ENCODE data around the gene DCTN3. TPM values are rescaled to one million over a fixed set of nuclear protein-coding genes. Genes with fewer than 3 reads are reported as not detected.

The DCTN3 gene
- total RNA-seq, 4 donors from 2014 or later = 80.8 to 166 (median 127) TPM

DNA sequence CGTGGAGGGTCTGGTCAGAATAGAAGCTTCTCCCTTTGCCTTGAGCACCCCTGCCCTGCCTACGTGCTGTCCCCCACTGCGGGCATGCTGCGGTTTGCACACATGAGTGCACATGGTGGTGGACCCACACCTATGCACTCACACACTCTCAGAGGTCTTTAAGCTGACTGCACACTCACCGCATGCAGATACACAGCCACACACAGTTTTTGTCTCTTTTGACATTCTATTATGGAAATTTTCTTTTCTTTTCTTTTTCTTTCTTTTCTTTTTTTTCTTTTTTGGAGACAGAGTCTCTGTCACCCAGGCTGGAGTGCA lies 9.2 kb upstream of the DCTN3 start:
- TF ChIP-seq, protein P1, sequence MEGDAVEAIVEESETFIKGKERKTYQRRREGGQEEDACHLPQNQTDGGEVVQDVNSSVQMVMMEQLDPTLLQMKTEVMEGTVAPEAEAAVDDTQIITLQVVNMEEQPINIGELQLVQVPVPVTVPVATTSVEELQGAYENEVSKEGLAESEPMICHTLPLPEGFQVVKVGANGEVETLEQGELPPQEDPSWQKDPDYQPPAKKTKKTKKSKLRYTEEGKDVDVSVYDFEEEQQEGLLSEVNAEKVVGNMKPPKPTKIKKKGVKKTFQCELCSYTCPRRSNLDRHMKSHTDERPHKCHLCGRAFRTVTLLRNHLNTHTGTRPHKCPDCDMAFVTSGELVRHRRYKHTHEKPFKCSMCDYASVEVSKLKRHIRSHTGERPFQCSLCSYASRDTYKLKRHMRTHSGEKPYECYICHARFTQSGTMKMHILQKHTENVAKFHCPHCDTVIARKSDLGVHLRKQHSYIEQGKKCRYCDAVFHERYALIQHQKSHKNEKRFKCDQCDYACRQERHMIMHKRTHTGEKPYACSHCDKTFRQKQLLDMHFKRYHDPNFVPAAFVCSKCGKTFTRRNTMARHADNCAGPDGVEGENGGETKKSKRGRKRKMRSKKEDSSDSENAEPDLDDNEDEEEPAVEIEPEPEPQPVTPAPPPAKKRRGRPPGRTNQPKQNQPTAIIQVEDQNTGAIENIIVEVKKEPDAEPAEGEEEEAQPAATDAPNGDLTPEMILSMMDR (IDR thresholded peaks at IDR 0.05) = no peak
- no peak for TF ChIP-seq POLR2A (IDR thresholded peaks at IDR 0.05)
- WGBS, 2 donors = 28 to 40% methylated on average over 4 to 5 of the region's 5 CpGs
- no peak for DNase-seq (ENCODE audit: low spot score in 2 of 2)

GRCh38 chr9:34628656-34629490 lies 8.6 kb upstream of the DCTN3 start, which contains the start of gene ARID3C:
Gene ARID3C, minus strand, starts transcription at chr9:34629066. Its CDS starts 1,052 bp downstream, at chr9:34628014.
- DNase-seq (ENCODE audit: low spot score in 2 of 2) = no peak
- WGBS, 2 donors = 2% methylated on average over 34 to 60 of the region's 69 CpGs

More for the DNA sequence above, 9.2 kb upstream of the DCTN3 start:
- intact Hi-C loops (cut with DNase I; ENCODE audit: low total_unique reads) = no loop called here
- H3K4me3 ChIP-seq (ENCODE audit: low read depth, poor library complexity, severe bottlenecking) = no peak overlapping the region

DNA sequence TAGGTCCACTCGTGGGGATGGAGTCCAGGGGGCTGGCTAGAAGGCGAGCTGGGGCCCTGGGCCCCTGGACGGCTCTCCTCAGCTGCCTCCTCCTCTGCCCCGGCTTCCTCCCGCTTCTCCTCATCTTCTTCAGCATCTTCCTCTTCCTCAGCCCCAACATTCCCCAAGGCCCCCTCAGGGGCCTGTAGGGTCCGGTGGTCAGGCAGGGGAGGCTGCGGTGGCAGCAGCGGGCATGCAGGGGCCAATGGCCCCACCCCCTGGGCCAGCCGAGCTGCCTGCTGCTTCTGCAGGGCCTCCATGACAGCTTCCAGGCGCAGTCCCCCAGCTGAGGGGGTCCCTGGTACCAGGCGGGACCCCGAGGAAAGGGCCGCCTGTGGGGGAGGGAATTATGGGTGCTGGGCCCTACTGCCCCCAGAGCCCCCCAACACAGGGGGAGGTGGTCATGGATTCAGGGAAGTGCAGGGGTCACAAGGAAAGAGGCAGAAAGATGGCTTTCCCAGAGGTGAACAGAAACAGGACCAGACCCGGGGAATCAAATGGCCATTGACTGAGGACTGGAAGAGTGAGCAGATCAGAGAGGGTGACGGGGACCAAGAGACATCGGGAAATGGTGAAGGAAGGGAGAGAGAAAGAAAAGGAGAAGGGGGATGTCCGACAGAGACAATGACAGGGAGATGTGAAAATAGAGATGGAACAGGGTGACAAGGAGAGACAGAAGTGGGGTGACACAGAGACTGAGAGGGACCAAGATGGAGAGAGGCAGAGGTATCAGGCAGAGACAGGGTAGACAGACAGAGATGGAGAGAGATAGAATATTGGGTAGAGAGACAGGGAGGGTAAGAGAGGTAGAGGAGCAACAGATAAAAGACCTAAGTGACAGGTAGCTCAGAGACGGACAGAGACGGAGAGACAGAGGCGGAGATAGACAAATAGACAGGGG lies 7.7 kb upstream of the DCTN3 start:
- no peak for DNase-seq (ENCODE audit: low spot score in 2 of 2)
- intact Hi-C loops (cut with DNase I; ENCODE audit: low total_unique reads) = no loop called here
- TF ChIP-seq, protein P1 (IDR thresholded peaks at IDR 0.05) = no peak
- no peak for TF ChIP-seq POLR2A (IDR thresholded peaks at IDR 0.05)
- 49 to 51% methylated on average over 19 to 20 of the region's 20 CpGs for WGBS, 2 donors
- no peak overlapping the region for H3K4me3 ChIP-seq (ENCODE audit: low read depth, poor library complexity, severe bottlenecking)

More at GRCh38 chr9:34628656-34629490, 8.6 kb upstream of the DCTN3 start, which contains the start of gene ARID3C:
- intact Hi-C loops (cut with DNase I; ENCODE audit: low total_unique reads) = no loop called here
- TF ChIP-seq, protein P1 (IDR thresholded peaks at IDR 0.05) = no peak
- no peak for TF ChIP-seq POLR2A (IDR thresholded peaks at IDR 0.05)
- no peak within 1 kb of the TSS for H3K4me3 ChIP-seq (ENCODE audit: low read depth, poor library complexity, severe bottlenecking)

- H3K4me3 ChIP-seq (ENCODE audit: low read depth, poor library complexity, severe bottlenecking) = no peak overlapping the region
- intact Hi-C loops (cut with DNase I; ENCODE audit: low total_unique reads) = no loop called here
- no peak for DNase-seq (ENCODE audit: low spot score in 2 of 2)
- WGBS, 2 donors = 75 to 82% methylated on average over 3 of the region's 3 CpGs
- no peak for TF ChIP-seq POLR2A (IDR thresholded peaks at IDR 0.05)
- TF ChIP-seq, protein P1 (IDR thresholded peaks at IDR 0.05) = no peak
Measured at GRCh38 chr9:34625186-34625486, 4.8 kb upstream of the DCTN3 start.

DNA sequence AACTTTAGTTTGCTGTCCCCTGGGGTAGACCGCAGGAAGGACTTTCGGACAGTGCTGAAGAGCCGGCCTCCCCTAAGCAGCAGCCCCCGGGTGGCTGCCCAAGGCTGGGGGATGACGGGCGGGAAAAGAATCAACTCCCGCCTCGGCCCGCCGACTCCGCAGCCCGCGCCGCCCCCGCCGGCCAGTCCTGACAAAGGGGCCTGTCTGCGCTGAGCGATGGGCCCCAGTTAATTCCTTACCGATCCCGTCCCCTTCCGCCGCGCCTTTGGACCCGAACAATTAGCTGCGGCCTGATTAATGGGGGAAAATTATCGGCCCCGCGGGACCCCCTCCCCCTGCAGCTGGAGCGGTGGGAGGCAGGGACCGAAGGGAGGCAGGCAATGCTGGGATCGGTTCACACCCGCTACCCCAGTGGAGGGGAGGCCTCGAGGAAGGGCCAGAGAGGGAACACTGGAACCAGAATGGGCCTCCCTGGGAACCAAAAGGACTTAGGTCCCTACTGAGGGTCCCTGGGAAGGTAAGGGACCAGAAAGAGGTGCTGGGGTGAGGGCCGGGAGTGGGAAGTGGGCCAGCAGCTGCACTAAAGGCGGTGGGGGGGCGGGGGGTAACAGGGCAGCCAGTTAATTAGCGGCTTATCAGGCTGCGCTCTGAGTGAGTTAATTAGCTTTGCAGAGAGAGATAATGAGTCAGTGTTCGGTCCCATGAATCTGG lies 4.3 kb upstream of the DCTN3 start:
- WGBS, 2 donors = 48 to 65% methylated on average over 32 to 34 of the region's 39 CpGs
- TF ChIP-seq, protein P1 (IDR thresholded peaks at IDR 0.05) = no peak
- no peak for TF ChIP-seq POLR2A (IDR thresholded peaks at IDR 0.05)
- DNase-seq (ENCODE audit: low spot score in 2 of 2) = no peak
- no peak overlapping the region for H3K4me3 ChIP-seq (ENCODE audit: low read depth, poor library complexity, severe bottlenecking)
- intact Hi-C loops (cut with DNase I; ENCODE audit: low total_unique reads) = no loop called here
